Astrocyte of the cerebellum (primary cell): ENCODE data around the gene TTBK2.

Experiments used
- DNase-seq: peaks from one replicate; pipeline ENCODE4 v3.0.0-alpha.2; 2011; ENCODE audit warnings: low read depth
- H3K4me3 ChIP-seq: 2 replicates; pipeline ENCODE4 v1.5.1; 2011; ENCODE audit warnings: mild to moderate bottlenecking, low read depth, low read length, moderate library complexity
- in situ Hi-C: cut with HindIII; loops from 2 replicates; pipeline ENCODE4 v1.10.0; 2017; ENCODE audit warnings: low sequenced_read_pairs
- TF ChIP-seq, protein P1 (sequence below): IDR thresholded peaks from 2 replicates; pipeline ENCODE4 v1.5.1; 2012; ENCODE audit warnings: low read length, low read depth, moderate library complexity, mild to moderate bottlenecking; ENCODE audit errors: missing control alignments

Gene TTBK2

DNA sequence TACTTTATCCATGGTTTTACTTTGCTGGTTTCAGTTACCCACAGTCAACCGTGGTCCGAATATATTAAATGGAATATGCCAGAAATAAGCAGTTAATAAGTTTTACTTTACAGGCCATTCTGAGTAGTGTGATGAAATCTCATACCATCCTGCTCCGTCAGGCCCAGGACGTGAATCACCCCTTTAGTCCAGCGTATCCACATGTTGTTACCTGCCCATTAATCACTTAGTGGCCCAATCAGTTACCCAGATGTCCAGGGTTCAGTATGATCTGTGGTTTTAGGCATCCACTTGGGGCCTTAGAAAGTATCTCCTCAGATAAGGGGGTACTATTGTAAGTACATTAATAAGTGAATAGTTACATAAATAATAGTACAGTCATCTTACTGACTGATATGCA lies 88.0 kb downstream of the TTBK2 start:
- no peak overlapping the region for H3K4me3 ChIP-seq
- TF ChIP-seq, protein P1, sequence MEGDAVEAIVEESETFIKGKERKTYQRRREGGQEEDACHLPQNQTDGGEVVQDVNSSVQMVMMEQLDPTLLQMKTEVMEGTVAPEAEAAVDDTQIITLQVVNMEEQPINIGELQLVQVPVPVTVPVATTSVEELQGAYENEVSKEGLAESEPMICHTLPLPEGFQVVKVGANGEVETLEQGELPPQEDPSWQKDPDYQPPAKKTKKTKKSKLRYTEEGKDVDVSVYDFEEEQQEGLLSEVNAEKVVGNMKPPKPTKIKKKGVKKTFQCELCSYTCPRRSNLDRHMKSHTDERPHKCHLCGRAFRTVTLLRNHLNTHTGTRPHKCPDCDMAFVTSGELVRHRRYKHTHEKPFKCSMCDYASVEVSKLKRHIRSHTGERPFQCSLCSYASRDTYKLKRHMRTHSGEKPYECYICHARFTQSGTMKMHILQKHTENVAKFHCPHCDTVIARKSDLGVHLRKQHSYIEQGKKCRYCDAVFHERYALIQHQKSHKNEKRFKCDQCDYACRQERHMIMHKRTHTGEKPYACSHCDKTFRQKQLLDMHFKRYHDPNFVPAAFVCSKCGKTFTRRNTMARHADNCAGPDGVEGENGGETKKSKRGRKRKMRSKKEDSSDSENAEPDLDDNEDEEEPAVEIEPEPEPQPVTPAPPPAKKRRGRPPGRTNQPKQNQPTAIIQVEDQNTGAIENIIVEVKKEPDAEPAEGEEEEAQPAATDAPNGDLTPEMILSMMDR, result no peak
- in situ Hi-C loops, result no loop called here
- DNase-seq, result peak; percentile 38

DNA sequence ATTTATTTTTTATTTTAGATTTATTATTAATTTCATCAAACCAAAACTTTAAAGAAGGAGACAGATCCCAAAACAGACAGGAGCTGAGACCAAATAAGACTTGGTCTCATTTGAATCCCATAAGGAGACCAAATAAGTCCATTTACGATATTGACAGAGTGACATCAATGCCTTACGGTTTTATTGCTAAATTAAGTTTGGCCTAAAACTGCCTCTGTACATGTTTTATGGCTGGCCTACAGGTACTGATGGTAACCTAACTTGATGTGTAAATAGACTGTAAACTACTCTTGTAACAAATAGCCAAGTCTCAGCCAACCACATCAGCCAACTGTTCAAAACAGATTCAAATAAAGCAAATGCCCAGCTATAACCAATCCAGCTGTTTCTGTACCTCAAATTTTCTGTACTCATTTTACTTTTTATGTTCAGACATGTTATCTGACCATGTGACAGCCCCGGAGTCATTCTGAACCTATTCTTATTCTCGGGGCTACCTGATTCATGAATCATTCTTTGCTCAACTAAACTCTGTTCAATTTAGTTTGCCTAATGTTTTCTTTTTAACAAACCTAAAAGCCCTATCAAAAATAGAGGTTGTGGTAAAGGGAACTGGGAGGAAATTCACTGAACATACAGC lies 94.2 kb downstream of the TTBK2 start:
- H3K4me3 ChIP-seq, result no peak overlapping the region
- DNase-seq, result no peak
- in situ Hi-C loops, result no loop called here
- TF ChIP-seq, protein P1, result no peak

DNA sequence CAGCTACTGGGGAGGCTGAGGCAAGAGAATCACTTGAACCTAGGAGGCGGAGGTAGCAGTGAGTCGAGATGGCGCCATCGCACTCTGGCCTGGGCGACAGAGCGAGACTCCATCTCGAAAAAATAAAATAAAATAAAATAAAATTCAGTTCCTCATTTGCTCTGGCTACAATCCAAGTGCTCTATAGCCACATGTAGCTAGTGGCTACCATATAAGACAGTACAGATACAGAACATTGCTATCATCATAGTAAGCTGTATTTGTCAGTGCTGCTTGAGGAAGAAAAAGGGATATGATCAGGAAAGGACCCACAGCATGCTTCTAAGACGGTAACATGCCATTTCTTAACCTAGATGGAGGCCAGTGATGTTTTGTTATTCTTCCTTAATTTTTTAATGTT lies 95.0 kb downstream of the TTBK2 start:
- TF ChIP-seq, protein P1, result no peak
- no peak overlapping the region for H3K4me3 ChIP-seq
- DNase-seq, result no peak
- in situ Hi-C loops, result no loop called here

DNA sequence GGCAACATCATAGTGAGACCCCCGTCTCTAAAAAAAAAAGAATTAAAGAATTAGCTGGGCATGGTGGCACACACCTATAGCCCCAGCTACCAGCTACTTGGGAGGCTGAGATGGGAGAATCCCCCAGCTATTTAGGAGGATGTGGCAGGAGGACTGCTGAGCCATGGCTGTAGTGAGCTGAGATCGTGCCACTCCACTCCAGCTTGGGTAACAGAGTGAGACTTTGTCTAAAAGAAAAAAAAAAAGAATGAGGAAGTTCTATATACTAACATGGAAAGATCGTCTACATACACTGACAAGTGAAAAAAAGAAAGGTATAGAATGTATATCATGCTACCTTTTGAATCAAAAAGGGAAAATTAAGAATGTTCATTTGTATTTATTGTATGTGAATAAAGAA lies 99.8 kb downstream of the TTBK2 start:
- no peak overlapping the region for H3K4me3 ChIP-seq
- in situ Hi-C loops, result loop anchor here (25.0 kb wide), 1 partner anchor 91 kb away; the partner anchor contains the start of gene TTBK2
- TF ChIP-seq, protein P1, result no peak
- no peak for DNase-seq

DNA sequence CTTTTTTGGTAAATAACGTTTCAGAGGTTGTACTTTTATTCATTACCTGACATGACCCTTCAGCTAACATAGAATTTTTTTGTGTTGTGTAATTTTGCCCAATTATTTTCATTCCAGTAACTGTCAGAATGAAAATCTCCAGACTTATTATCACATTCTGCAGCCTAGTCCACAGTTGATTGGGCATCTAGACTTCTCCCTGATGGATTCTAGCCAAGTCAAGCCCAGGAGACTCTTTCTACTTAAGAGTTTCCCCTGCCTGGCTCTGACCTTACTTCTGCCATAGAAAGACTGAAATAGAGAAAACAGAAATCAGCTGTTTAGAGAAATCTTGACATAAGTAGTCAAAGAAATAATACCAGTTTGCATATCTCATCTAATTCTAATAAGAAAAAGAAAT lies 100.8 kb downstream of the TTBK2 start:
- no peak overlapping the region for H3K4me3 ChIP-seq
- TF ChIP-seq, protein P1, result no peak
- in situ Hi-C loops, result loop anchor here (25.0 kb wide), 1 partner anchor 93 kb away; the partner anchor contains the start of gene TTBK2
- DNase-seq, result no peak

DNA sequence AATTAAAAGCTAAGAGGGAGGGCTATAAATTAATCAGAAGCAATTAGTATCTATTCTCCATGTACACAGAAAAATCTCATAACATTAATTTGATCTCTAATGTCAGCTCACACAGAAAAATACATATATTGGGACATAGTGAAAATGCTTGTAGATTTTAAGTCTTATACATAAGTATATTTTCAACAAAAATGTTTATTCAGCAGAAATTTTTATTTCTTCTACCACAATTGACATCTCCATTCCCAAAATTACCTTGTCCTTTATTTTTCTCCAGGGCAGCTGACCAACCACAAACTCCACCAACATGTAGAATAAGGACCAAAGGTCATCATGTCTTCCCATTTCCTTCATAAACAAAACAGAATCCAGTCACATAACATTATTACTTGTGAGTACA lies 109.1 kb downstream of the TTBK2 start:
- in situ Hi-C loops, result loop anchor here (25.0 kb wide), 1 partner anchor 101 kb away; the partner anchor contains the start of gene TTBK2
- TF ChIP-seq, protein P1, result no peak
- no peak overlapping the region for H3K4me3 ChIP-seq
- DNase-seq, result no peak
